Measurements from ENCODE around the gene CUL5.
"Not testable (repeated sequence)": the region's sequence is repeated elsewhere in the genome, so short reads cannot be mapped to it uniquely, and the experiment has no call there.

CUL5 gene

GRCh38 chr11:108025387-108026080 lies 16.8 kb downstream of the CUL5 start:
- no peak for DNase-seq (ENCODE audit: low read depth in 2 of 2)

GRCh38 chr11:108027057-108027456 lies 18.4 kb downstream of the CUL5 start:
- no peak for DNase-seq (ENCODE audit: low read depth in 2 of 2)

- DNase-seq (ENCODE audit: low read depth in 2 of 2) = not testable (repeated sequence)
These were observed 20.2 kb downstream of the CUL5 start for GRCh38 chr11:108028822-108029441.

- not testable (repeated sequence) for DNase-seq (ENCODE audit: low read depth in 2 of 2)
These were observed 22.9 kb downstream of the CUL5 start for GRCh38 chr11:108031604-108032003.

GRCh38 chr11:108032800-108033199 lies 24.1 kb downstream of the CUL5 start:
- DNase-seq (ENCODE audit: low read depth in 2 of 2) = no peak

GRCh38 chr11:108034034-108034433 lies 25.3 kb downstream of the CUL5 start:
- DNase-seq (ENCODE audit: low read depth in 2 of 2) = no peak

- no peak for DNase-seq (ENCODE audit: low read depth in 2 of 2)
These were observed 26.3 kb downstream of the CUL5 start for GRCh38 chr11:108034952-108035351.

- no peak for DNase-seq (ENCODE audit: low read depth in 2 of 2)
These were observed 27.0 kb downstream of the CUL5 start for GRCh38 chr11:108035690-108036089.

GRCh38 chr11:108037211-108037610 lies 28.5 kb downstream of the CUL5 start:
- DNase-seq (ENCODE audit: low read depth in 2 of 2) = no peak

- no peak for DNase-seq (ENCODE audit: low read depth in 2 of 2)
These were observed 28.9 kb downstream of the CUL5 start for GRCh38 chr11:108037636-108038035.

GRCh38 chr11:108048269-108048668 lies 39.6 kb downstream of the CUL5 start:
- no peak for DNase-seq (ENCODE audit: low read depth in 2 of 2)

GRCh38 chr11:108062336-108062735 lies 53.6 kb downstream of the CUL5 start:
- DNase-seq (ENCODE audit: low read depth in 2 of 2) = no peak

GRCh38 chr11:108063410-108063809 lies 54.7 kb downstream of the CUL5 start:
- no peak for DNase-seq (ENCODE audit: low read depth in 2 of 2)

- no peak for DNase-seq (ENCODE audit: low read depth in 2 of 2)
These were observed 61.2 kb downstream of the CUL5 start for GRCh38 chr11:108069947-108070346.

- no peak for DNase-seq (ENCODE audit: low read depth in 2 of 2)
These were observed 76.1 kb downstream of the CUL5 start for GRCh38 chr11:108084811-108085210.

- no peak for DNase-seq (ENCODE audit: low read depth in 2 of 2)
These were observed 77.0 kb downstream of the CUL5 start for GRCh38 chr11:108085672-108086071.

- no peak for DNase-seq (ENCODE audit: low read depth in 2 of 2)
These were observed 83.4 kb downstream of the CUL5 start for GRCh38 chr11:108092134-108092533.

- no peak for DNase-seq (ENCODE audit: low read depth in 2 of 2)
These were observed 84.6 kb downstream of the CUL5 start for GRCh38 chr11:108093128-108093904.

GRCh38 chr11:108097179-108097578 lies 88.5 kb downstream of the CUL5 start:
- DNase-seq (ENCODE audit: low read depth in 2 of 2) = no peak

GRCh38 chr11:108101090-108101775 lies 92.5 kb downstream of the CUL5 start:
- no peak for DNase-seq (ENCODE audit: low read depth in 2 of 2)

- DNase-seq (ENCODE audit: low read depth in 2 of 2) = no peak
These were observed 102.4 kb downstream of the CUL5 start for GRCh38 chr11:108111126-108111525.

- no peak for DNase-seq (ENCODE audit: low read depth in 2 of 2)
These were observed 103.4 kb downstream of the CUL5 start for GRCh38 chr11:108112057-108112456.
